H1 (cell line): ENCODE measurements around the gene SPACA7. TPM values are rescaled to one million over a fixed set of nuclear protein-coding genes. Genes with fewer than 3 reads are reported as not detected.

Experiments used
- CTCF ChIA-PET: fragments of 300-600 bp; sonication (Branson Sonifier 250); formaldehyde crosslinking; loops from one replicate; lab custom pipeline; 2021; ENCODE audit not compliant: partially characterized antibody; lab: Charles Lee
- POLR2A ChIA-PET: fragments of 300-600 bp; sonication (Branson Sonifier 250); formaldehyde crosslinking; loops from one replicate; lab custom pipeline; 2021; ENCODE audit warnings: inconsistent platforms; ENCODE audit not compliant: partially characterized antibody; lab: Charles Lee
- DNase-seq, 2 experiments: peaks; one replicate each; pipeline versions ENCODE4 v3.0.0 to v3.0.0-alpha.2; 2010 to 2022; ENCODE audit warnings: low spot score in 2 of 2, low read depth in 1 of 2, mixed read lengths in 1 of 2
- FAIRE-seq: peaks from 2 replicates; lab custom pipeline; 2011; peaks lifted over from hg19 to GRCh38; lab: Jason Lieb, UNC
- H2AFZ ChIP-seq: 2 replicates; pipeline ENCODE4 v1.8.1; 2012; ENCODE audit warnings: low read length, inconsistent platforms
- H2AK5ac ChIP-seq: 2 replicates; pipeline ENCODE4 v1.6.1; 2013; ENCODE audit warnings: low read depth, low read length
- H2BK120ac ChIP-seq: replicated peaks from 2 replicates; pipeline ENCODE3; 2013; ENCODE audit warnings: low read depth, low read length, inconsistent platforms
- H2BK12ac ChIP-seq: 2 replicates; pipeline ENCODE4 v1.6.1; 2013; ENCODE audit warnings: low read depth, low read length
- H2BK15ac ChIP-seq: 2 replicates; pipeline ENCODE4 v1.6.1; 2013; ENCODE audit warnings: low read length
- H2BK20ac ChIP-seq: 2 replicates; pipeline ENCODE4 v1.6.1; 2013; ENCODE audit warnings: low read length
- H2BK5ac ChIP-seq: 2 replicates; pipeline ENCODE4 v1.6.1; 2013; ENCODE audit warnings: low read depth, low read length
- H3K14ac ChIP-seq: 2 replicates; pipeline ENCODE4 v1.6.1; 2013; ENCODE audit warnings: inconsistent platforms; ENCODE audit not compliant: insufficient read length
- H3K18ac ChIP-seq: 2 replicates; pipeline ENCODE4 v1.6.1; 2013; ENCODE audit warnings: low read length; ENCODE audit errors: extremely low read depth
- H3K23ac ChIP-seq: 2 replicates; pipeline ENCODE4 v1.6.1; 2013; ENCODE audit warnings: inconsistent platforms; ENCODE audit not compliant: insufficient read length
- H3K23me2 ChIP-seq: 2 replicates; pipeline ENCODE4 v1.6.1; 2013; ENCODE audit warnings: low read depth, low read length
- H3K27ac ChIP-seq: 2 replicates; pipeline ENCODE4 v1.6.1; 2011; ENCODE audit warnings: low read depth, low read length, inconsistent platforms
- H3K27me3 ChIP-seq, 4 experiments: replicated peaks in 1 of 4; 1 replicate in 1 of 4; 2 replicates in 3 of 4; pipeline versions ENCODE4 v1.6.1 to v1.8.1; 2011 to 2013; ENCODE audit warnings: low read length in 3 of 4, mild to moderate bottlenecking in 3 of 4, inconsistent platforms in 2 of 4, mixed read lengths in 2 of 4, moderate library complexity in 1 of 4; ENCODE audit not compliant: control insufficient read depth in 3 of 4, insufficient read depth in 3 of 4; ENCODE audit errors: extremely low read depth in 1 of 4
- H3K36me3 ChIP-seq, 4 experiments: 2 replicates each; pipeline versions ENCODE4 v1.6.1 to v1.8.1; 2011 to 2013; ENCODE audit warnings: mild to moderate bottlenecking in 4 of 4, low read length in 3 of 4, moderate library complexity in 2 of 4, control low read depth in 1 of 4, inconsistent platforms in 1 of 4; ENCODE audit not compliant: insufficient read depth in 4 of 4, control insufficient read depth in 2 of 4
- H3K4ac ChIP-seq: replicated peaks from 2 replicates; pipeline ENCODE3; 2013; ENCODE audit warnings: low read length, low read depth, mixed read lengths, inconsistent platforms; ENCODE audit not compliant: insufficient read length
- H3K4me1 ChIP-seq, 4 experiments: replicated peaks in 1 of 4; 1 replicate in 1 of 4; 2 replicates in 3 of 4; pipeline versions ENCODE4 v1.6.1 to v1.8.1; 2011 to 2013; ENCODE audit warnings: low read length in 3 of 4, inconsistent platforms in 2 of 4, mixed read lengths in 1 of 4; ENCODE audit not compliant: insufficient read depth in 4 of 4, control insufficient read depth in 3 of 4
- H3K4me2 ChIP-seq, 2 experiments: 2 replicates each; pipeline versions ENCODE4 v1.6.1 to v1.8.1; 2011 to 2013; ENCODE audit warnings: low read depth in 2 of 2, low read length in 2 of 2, control low read depth in 1 of 2, inconsistent platforms in 1 of 2, mild to moderate bottlenecking in 1 of 2; ENCODE audit not compliant: insufficient read depth in 1 of 2
- H3K4me3 ChIP-seq, 4 experiments: fragments of 200-600, 300-600 bp in 1 of 4; sonication (generic), shearing (Covaris generic), sonication (Bioruptor Twin) in 1 of 4; 2 replicates each; pipeline versions ENCODE4 v1.5.1 to v1.8.1; 2011 to 2016; ENCODE audit warnings: low read length in 4 of 4, low read depth in 3 of 4, control low read depth in 2 of 4, inconsistent platforms in 2 of 4, mild to moderate bottlenecking in 2 of 4, mixed read lengths in 1 of 4, moderate library complexity in 1 of 4; ENCODE audit not compliant: insufficient read depth in 2 of 4; ENCODE audit errors: extremely low read depth in 1 of 4
- H3K56ac ChIP-seq: replicated peaks from 2 replicates; pipeline ENCODE3; 2013; ENCODE audit warnings: low read depth, mild to moderate bottlenecking, mixed read lengths, low read length, inconsistent platforms; ENCODE audit not compliant: insufficient read length
- H3K79me1 ChIP-seq: 2 replicates; pipeline ENCODE4 v1.6.1; 2013; ENCODE audit warnings: low read depth, low read length, control low read depth
- H3K79me2 ChIP-seq, 2 experiments: 2 replicates each; pipeline versions ENCODE4 v1.6.1 to v1.8.1; 2012 to 2013; ENCODE audit warnings: low read length in 2 of 2, mild to moderate bottlenecking in 2 of 2, inconsistent platforms in 1 of 2; ENCODE audit not compliant: insufficient read depth in 2 of 2, control insufficient read depth in 1 of 2
- H3K9ac ChIP-seq, 4 experiments: replicated peaks in 1 of 4; 1 replicate in 1 of 4; 2 replicates in 3 of 4; pipeline versions ENCODE4 v1.6.1 to v1.8.1; 2011 to 2013; ENCODE audit warnings: low read depth in 3 of 4, low read length in 3 of 4, control low read depth in 2 of 4, mild to moderate bottlenecking in 2 of 4, moderate library complexity in 2 of 4, inconsistent platforms in 1 of 4; ENCODE audit errors: extremely low read depth in 1 of 4
- H3K9me3 ChIP-seq, 2 experiments: 2 replicates each; pipeline versions ENCODE4 v1.6.1 to v1.8.1; 2012 to 2013; ENCODE audit warnings: mild to moderate bottlenecking in 2 of 2, moderate library complexity in 2 of 2, control low read depth in 1 of 2, inconsistent platforms in 1 of 2, low read depth in 1 of 2, low read length in 1 of 2, mixed read lengths in 1 of 2; ENCODE audit not compliant: insufficient read depth in 2 of 2
- H4K20me1 ChIP-seq, 2 experiments: replicated peaks in 1 of 2; 2 replicates each; pipeline versions ENCODE3 to v1.8.1; 2011 to 2013; ENCODE audit warnings: inconsistent platforms in 2 of 2, low read length in 2 of 2, mild to moderate bottlenecking in 1 of 2; ENCODE audit not compliant: insufficient read depth in 2 of 2, control insufficient read depth in 1 of 2
- H4K5ac ChIP-seq: 2 replicates; pipeline ENCODE4 v1.6.1; 2013; ENCODE audit warnings: low read length, low read depth, mixed read lengths, inconsistent platforms; ENCODE audit not compliant: insufficient read length
- H4K8ac ChIP-seq: 2 replicates; pipeline ENCODE4 v1.8.0; 2013; ENCODE audit warnings: mild to moderate bottlenecking, moderate library complexity, low read length, inconsistent platforms; ENCODE audit not compliant: insufficient read depth; ENCODE audit errors: extremely low read depth
- H4K91ac ChIP-seq: replicated peaks from 2 replicates; pipeline ENCODE3; 2013; ENCODE audit warnings: low read length, mixed read lengths, inconsistent platforms; ENCODE audit not compliant: insufficient read length
- CHD2 ChIP-seq: IDR thresholded peaks from 2 replicates; pipeline ENCODE4 v1.6.1; 2012; ENCODE audit warnings: low read length, improper control_type of control experiment
- CREB1 ChIP-seq: IDR thresholded peaks from 2 replicates; pipeline ENCODE4 v1.6.1; 2012; ENCODE audit warnings: inconsistent platforms
- EZH2 ChIP-seq: fragments of 200-600 bp; sonication (generic); IDR thresholded peaks from 2 replicates; pipeline ENCODE4 v1.7.1; 2012; ENCODE audit warnings: low read depth, mild to moderate bottlenecking, moderate library complexity, low read length, inconsistent platforms; ENCODE audit not compliant: severe bottlenecking
- JUND ChIP-seq: IDR thresholded peaks from 2 replicates; pipeline ENCODE4 v1.6.1; 2011; ENCODE audit warnings: mild to moderate bottlenecking, improper control_type of control experiment, low read length
- KDM1A ChIP-seq: fragments of 200-600, 300-600 bp; sonication (generic); IDR thresholded peaks from 2 replicates; pipeline ENCODE4 v1.7.1; 2016; ENCODE audit warnings: mild to moderate bottlenecking, low read length, borderline replicate concordance
- MAX ChIP-seq: IDR thresholded peaks from 2 replicates; pipeline ENCODE4 v1.6.1; 2012; ENCODE audit warnings: inconsistent platforms
- NANOG ChIP-seq: IDR thresholded peaks from 2 replicates; pipeline ENCODE4 v1.6.1; 2011; ENCODE audit warnings: low read length, low read depth, mild to moderate bottlenecking, inconsistent platforms; ENCODE audit not compliant: insufficient read depth, poor library complexity, severe bottlenecking
- NRF1 ChIP-seq: IDR thresholded peaks from 2 replicates; pipeline ENCODE4 v1.6.1; 2011; ENCODE audit warnings: mild to moderate bottlenecking, low read depth, low read length, improper control_type of control experiment
- RNF2 ChIP-seq: fragments of 200-900, 300-1000 bp; sonication (generic); IDR thresholded peaks from 2 replicates; pipeline ENCODE4 v1.7.1; 2016; ENCODE audit warnings: borderline replicate concordance, low read depth, mild to moderate bottlenecking, antibody characterized with exemption, low read length; ENCODE audit not compliant: poor library complexity, severe bottlenecking; ENCODE audit errors: missing control alignments
- SP4 ChIP-seq: IDR thresholded peaks from 2 replicates; pipeline ENCODE4 v1.6.1; 2012; ENCODE audit warnings: low read length, inconsistent platforms
- TAF7 ChIP-seq: optimal IDR thresholded peaks from 2 replicates; pipeline ENCODE3; 2011; ENCODE audit warnings: low read depth, mild to moderate bottlenecking, inconsistent platforms, low read length, moderate library complexity, borderline replicate concordance
- WGBS, 2 experiments: shearing (Covaris generic) in 1 of 2; methylation state at CpG; one replicate each; pipeline versions ENCODE4 v1.1.6 to v1.1.7; 2013 to 2015; ENCODE audit warnings: low lambda C conversion rate in 2 of 2, mixed read lengths in 2 of 2, inconsistent platforms in 1 of 2, low coverage in 1 of 2, missing lambda C conversion rate in 1 of 2; ENCODE audit not compliant: insufficient replicate concordance in 2 of 2, insufficient coverage in 1 of 2, insufficient read length in 1 of 2; ENCODE audit errors: extremely low coverage in 1 of 2, missing lambda C conversion rate in 1 of 2; 5-methylcytosine and 5-hydroxymethylcytosine counted together
- polyA plus RNA-seq, 7 experiments: library from polyadenylated mRNA; depleted of rRNA in 3 of 7; stranded (reverse) in 5 of 7; unstranded in 2 of 7; fragments of >200 nt in 5 of 7; fragments of 200-250 nt in 2 of 7; gene quantifications; 1 replicate in 5 of 7; 2 replicates in 1 of 7; 4 replicates in 1 of 7; pipeline versions ENCODE4 v1.2.1 to v1.2.3, GENCODE V29; 2011 to 2013; ENCODE audit warnings: missing spikeins in 2 of 7, mixed read lengths in 2 of 7
- total RNA-seq: library from RNA; stranded (reverse); fragmentation: NEBNext Ultra II Directional; extraction: Animal tissue kit (Norgen Biotek cat#: 25700); gene quantifications from 2 replicates; pipeline ENCODE4 v1.2.1, GENCODE V29; 2021

SPACA7 gene
- total and polyA plus RNA-seq, 2 of the 8 experiments (the other 6 are each of a cell fraction or from before 2014, with no cell fraction given), result not detected

- peaks cover 6% of the 10 kb centered on the region; the same call in 1 of the 2 replicates for H3K23me2 ChIP-seq
- no peak overlapping the region for H3K56ac ChIP-seq
- 48% methylated on average over 68 of the region's 78 CpGs; no CpG with 5 or more reads in 1 of the 2 experiments for WGBS, 2 experiments
- H2BK120ac ChIP-seq, result no peak overlapping the region
- H3K23ac ChIP-seq, result no peak overlapping the region
- no peaks in the 10 kb centered on the region for H3K79me1 ChIP-seq
- peak overlapping the region; percentile 21 to 51 (median 22); a peak in 5 of 8 replicates for H3K4me3 ChIP-seq
- no peak overlapping the region for H3K4ac ChIP-seq
- H2BK5ac ChIP-seq, result no peak overlapping the region
- H3K9ac ChIP-seq, result no peak overlapping the region
- H3K14ac ChIP-seq, result no peak overlapping the region
- H4K8ac ChIP-seq, result peak overlapping the region; percentile 60; the same call in 1 of the 2 replicates
- no peaks in the 10 kb centered on the region for H3K79me2 ChIP-seq
- H4K20me1 ChIP-seq, result no peaks in the 10 kb centered on the region
- no peak overlapping the region for H2AK5ac ChIP-seq
- H3K27ac ChIP-seq, result no peak overlapping the region
- CTCF ChIA-PET, result no interaction called here
- FAIRE-seq, result no peak
- H3K4me2 ChIP-seq, result peak overlapping the region; percentile 65 to 66
- H4K91ac ChIP-seq, result peak overlapping the region; percentile 26
- DNase-seq, result no peak
- no peak overlapping the region; the same call in 1 of the 2 replicates for H2BK15ac ChIP-seq
- POLR2A ChIA-PET, result no interaction called here
- peaks cover 0 to 44% (median 35%) of the 10 kb centered on the region in 4 experiments; a peak in 6 of 7 replicates for H3K27me3 ChIP-seq
- no peak overlapping the region; the same call in 1 of the 2 replicates for H2BK20ac ChIP-seq
- H3K36me3 ChIP-seq, result no peaks in the 10 kb centered on the region
- peak overlapping the region; percentile 84; the same call in 1 of the 2 replicates for H2BK12ac ChIP-seq
- H2AFZ ChIP-seq, result peak overlapping the region; percentile 63; the same call in 1 of the 2 replicates
- H3K9me3 ChIP-seq, result no peaks in the 10 kb centered on the region; a peak in 1 of 4 replicates
- H3K4me1 ChIP-seq, result peaks cover 0 to 10% (median 5%) of the 10 kb centered on the region in 4 experiments; a peak in 3 of 7 replicates
- H3K18ac ChIP-seq, result peak overlapping the region; percentile 71
- no peak overlapping the region for H4K5ac ChIP-seq
- TF ChIP-seq TAF7, result no peak
- peak; percentile 73 for TF ChIP-seq MAX
- no peak for TF ChIP-seq KDM1A
- TF ChIP-seq SP4, result no peak
- peak; percentile 61 for TF ChIP-seq EZH2
- peak; percentile 17 for TF ChIP-seq RNF2
- no peak for TF ChIP-seq NANOG
- no peak for TF ChIP-seq CHD2
- TF ChIP-seq CREB1, result no peak
- TF ChIP-seq NRF1, result no peak
- no peak for TF ChIP-seq JUND
These were observed 45.4 kb upstream of the SPACA7 start for GRCh38 chr13:112330479-112331381.
